Peyer's patch (tissue), 4 donors: ENCODE results near the gene RPL7A. TPM values are rescaled to one million over a fixed set of nuclear protein-coding genes. Genes with fewer than 3 reads are reported as not detected.

Source experiments
- DNase-seq, 3 donors: peaks; one replicate each; pipeline ENCODE4 v3.0.0-alpha.2; 2017 to 2019
- H3K27ac ChIP-seq, 4 donors: fragments of 200-600 bp; sonication (generic); one replicate each; pipeline ENCODE4 v1.5.1; 2016 to 2019
- H3K27me3 ChIP-seq, 2 donors: fragments of 200-600 bp; sonication (generic); one replicate each; pipeline ENCODE4 v1.5.1; 2019
- H3K36me3 ChIP-seq, 3 donors: fragments of 200-600 bp; sonication (generic); one replicate each; pipeline ENCODE4 v1.5.1; 2016 to 2019
- H3K4me1 ChIP-seq, 4 donors: fragments of 200-600 bp; sonication (generic); one replicate each; pipeline ENCODE4 v1.5.1; 2016 to 2019
- H3K4me3 ChIP-seq, 4 donors: fragments of 200-600 bp; sonication (generic); 1 replicate in 3 of 4; 2 replicates in 1 of 4; pipeline ENCODE4 v1.5.1; 2016 to 2019; ENCODE audit warnings: mild to moderate bottlenecking in 1 of 4
- H3K9me3 ChIP-seq, 4 donors: fragments of 200-600 bp; sonication (generic); one replicate each; pipeline ENCODE4 v1.5.1; 2016 to 2019; ENCODE audit warnings: mild to moderate bottlenecking in 1 of 4
- POLR2A ChIP-seq, 2 donors: fragments of 450-650 bp; IDR thresholded peaks; one replicate each; pipeline ENCODE4 v1.5.1; 2017; ENCODE audit warnings: antibody characterized with exemption in 2 of 2, mild to moderate bottlenecking in 2 of 2, moderate library complexity in 2 of 2
- small RNA-seq, 2 donors: library from RNA; depleted of rRNA; stranded (forward); fragments of <200 nt; gene quantifications; one replicate each; pipeline ENCODE3, GENCODE V24; 2016
- total RNA-seq, 4 donors: library from RNA; depleted of rRNA; stranded (reverse); fragments of >200 nt; gene quantifications; one replicate each; pipeline ENCODE4 v1.1.0, GENCODE V29; 2016
- TF ChIP-seq, protein P1 (sequence below), 6 experiments: fragments of 450-650 bp in 4 of 6; fragments of 200-600 bp in 2 of 6; sonication (generic) in 1 of 6; IDR thresholded peaks; one replicate each; pipeline ENCODE4 v1.5.1; 2017 to 2019; ENCODE audit warnings: antibody characterized with exemption in 6 of 6, mild to moderate bottlenecking in 3 of 6, moderate library complexity in 1 of 6

RPL7A gene
- total RNA-seq, 4 donors from 2014 or later: 708 to 1,565 (median 870) TPM

DNA sequence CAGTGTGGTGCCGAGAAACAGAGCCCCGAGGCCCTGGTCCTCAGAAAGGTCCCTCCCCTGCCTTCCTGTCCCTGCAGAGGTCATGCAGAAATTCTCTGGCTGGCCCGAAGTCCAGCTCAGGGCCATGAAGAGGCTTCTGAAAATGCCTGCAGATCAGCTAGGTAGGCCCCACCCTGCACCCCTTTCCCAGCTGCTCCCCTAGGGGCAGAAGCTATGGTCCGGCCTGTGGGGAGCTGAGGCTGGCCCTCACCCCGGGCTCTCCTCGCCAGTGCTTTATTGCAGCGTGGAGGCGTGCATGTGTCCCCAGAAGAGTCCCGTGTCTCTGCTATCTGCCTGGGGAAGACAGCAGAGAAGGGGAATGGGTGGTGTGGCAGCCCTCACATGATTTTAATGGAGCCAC, 49.9 kb downstream of the RPL7A start:
- no peak for DNase-seq
- H3K36me3 ChIP-seq: peaks cover 0 to 4% (median 0%) of the 10 kb centered on the region in 3 donors
- TF ChIP-seq, protein P1, sequence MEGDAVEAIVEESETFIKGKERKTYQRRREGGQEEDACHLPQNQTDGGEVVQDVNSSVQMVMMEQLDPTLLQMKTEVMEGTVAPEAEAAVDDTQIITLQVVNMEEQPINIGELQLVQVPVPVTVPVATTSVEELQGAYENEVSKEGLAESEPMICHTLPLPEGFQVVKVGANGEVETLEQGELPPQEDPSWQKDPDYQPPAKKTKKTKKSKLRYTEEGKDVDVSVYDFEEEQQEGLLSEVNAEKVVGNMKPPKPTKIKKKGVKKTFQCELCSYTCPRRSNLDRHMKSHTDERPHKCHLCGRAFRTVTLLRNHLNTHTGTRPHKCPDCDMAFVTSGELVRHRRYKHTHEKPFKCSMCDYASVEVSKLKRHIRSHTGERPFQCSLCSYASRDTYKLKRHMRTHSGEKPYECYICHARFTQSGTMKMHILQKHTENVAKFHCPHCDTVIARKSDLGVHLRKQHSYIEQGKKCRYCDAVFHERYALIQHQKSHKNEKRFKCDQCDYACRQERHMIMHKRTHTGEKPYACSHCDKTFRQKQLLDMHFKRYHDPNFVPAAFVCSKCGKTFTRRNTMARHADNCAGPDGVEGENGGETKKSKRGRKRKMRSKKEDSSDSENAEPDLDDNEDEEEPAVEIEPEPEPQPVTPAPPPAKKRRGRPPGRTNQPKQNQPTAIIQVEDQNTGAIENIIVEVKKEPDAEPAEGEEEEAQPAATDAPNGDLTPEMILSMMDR (IDR thresholded peaks at IDR 0.05): no peak
- no peak for TF ChIP-seq POLR2A (IDR thresholded peaks at IDR 0.05)

DNA sequence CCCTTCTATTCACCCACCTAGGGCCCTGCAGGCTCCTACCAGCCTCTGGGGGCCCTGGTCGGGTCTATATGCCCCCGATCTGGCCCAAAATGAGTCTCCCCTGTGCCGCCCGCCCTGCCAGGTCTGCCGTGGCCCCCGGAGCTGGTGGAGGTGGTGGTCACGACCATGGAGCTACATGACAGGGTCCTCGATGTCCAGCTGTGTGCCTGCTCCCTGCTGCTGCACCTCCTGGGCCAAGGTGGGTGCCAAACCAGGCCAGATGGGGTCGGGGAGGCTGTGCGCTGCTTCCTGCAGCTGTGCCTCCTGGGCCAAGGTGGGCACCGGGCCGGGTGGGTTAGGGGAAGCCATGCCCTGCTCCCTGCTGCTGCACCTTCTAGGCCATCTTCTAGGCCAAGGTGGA, 52.3 kb downstream of the RPL7A start:
- Histone ChIP-seq H3K27ac (no peak overlapping the region), H3K36me3 (peaks cover 0 to 14% (median 0%) of the 10 kb centered on the region in 3 donors), H3K4me3 (no peak overlapping the region), H3K27me3 (no peaks in the 10 kb centered on the region), H3K4me1 (no peaks in the 10 kb centered on the region), H3K9me3 (no peaks in the 10 kb centered on the region)
- TF ChIP-seq POLR2A (IDR thresholded peaks at IDR 0.05): no peak
- TF ChIP-seq, protein P1 (IDR thresholded peaks at IDR 0.05): no peak
- DNase-seq: no peak

More for the DNA sequence above, 49.9 kb downstream of the RPL7A start:
- no peaks in the 10 kb centered on the region for H3K9me3 ChIP-seq
- H3K4me1 ChIP-seq: no peaks in the 10 kb centered on the region
- no peaks in the 10 kb centered on the region for H3K27me3 ChIP-seq
- no peak overlapping the region for H3K27ac ChIP-seq
- H3K4me3 ChIP-seq: no peak overlapping the region

Small RNAs within 50 kb of the gene (small RNA-seq; reads per million reads assigned to genes)
- gene RF00019: 0 reads per million in 2 donors
- 0 reads per million in 2 donors for gene SNORD24
- 0 reads per million in 2 donors for gene SNORD36A
- gene SNORD36B: 0 reads per million in 2 donors
- 0 reads per million in 2 donors for gene SNORD36C

Other genes with a start within 250 kb of the RPL7A start
- 100 to 1,000 TPM in 2 of 4 donors, 10 to 100 TPM in 2; 53.1 to 237 (median 139) TPM for gene RALGDS, start 227.0 kb upstream of the RPL7A start, total RNA-seq
- 10 to 100 TPM in 3 of 4 donors, 1 to 10 TPM in 1; 7.0 to 49.5 (median 14.1) TPM for gene GBGT1, start 184.3 kb upstream of the RPL7A start, total RNA-seq
- not detected for gene OBP2B, start 139.0 kb upstream of the RPL7A start, total RNA-seq
- 100 to 1,000 TPM in 2 of 4 donors, 10 to 100 TPM in 2; 43.7 to 283 (median 148) TPM for gene ABO, start 73.0 kb upstream of the RPL7A start, total RNA-seq
- gene SURF6, start 12.0 kb upstream of the RPL7A start, total RNA-seq: 10 to 100 TPM; 16.1 to 41.2 (median 26.8) TPM
- 10 to 100 TPM; 23.5 to 42.1 (median 31.2) TPM for gene MED22, start 87 bp upstream of the RPL7A start, total RNA-seq
- gene SURF1, start 8.3 kb downstream of the RPL7A start, total RNA-seq: 10 to 100 TPM; 41.2 to 75.1 (median 53.4) TPM
- 10 to 100 TPM in 3 of 4 donors, 1 to 10 TPM in 1; 5.4 to 18.9 (median 15.3) TPM for gene SURF2, start 8.3 kb downstream of the RPL7A start, total RNA-seq
- 100 to 1,000 TPM in 3 of 4 donors, 10 to 100 TPM in 1; 56.9 to 281 (median 225) TPM for gene SURF4, start 27.8 kb downstream of the RPL7A start, total RNA-seq
- under 1 TPM in 1 of 4 donors, not detected in 3; 0.94 TPM for gene STKLD1, start 28.1 kb downstream of the RPL7A start, total RNA-seq
- 10 to 100 TPM; 15.6 to 37.1 (median 19.4) TPM for gene REXO4, start 69.8 kb downstream of the RPL7A start, total RNA-seq
- 10 to 100 TPM in 1 of 4 donors, 1 to 10 TPM in 3; 4.4 to 13.2 (median 5.7) TPM for gene ADAMTS13, start 74.1 kb downstream of the RPL7A start, total RNA-seq
- gene CACFD1, start 111.8 kb downstream of the RPL7A start, total RNA-seq: 10 to 100 TPM; 13.2 to 68.5 (median 54.4) TPM
- 10 to 100 TPM in 1 of 4 donors, 1 to 10 TPM in 2, under 1 TPM in 1; 0.95 to 10.7 (median 2.2) TPM for gene SLC2A6, start 130.9 kb downstream of the RPL7A start, total RNA-seq
- not detected for gene MYMK, start 176.7 kb downstream of the RPL7A start, total RNA-seq
- gene ADAMTSL2, start 186.5 kb downstream of the RPL7A start, total RNA-seq: 10 to 100 TPM in 1 of 4 donors, 1 to 10 TPM in 2, under 1 TPM in 1; 0.40 to 14.0 (median 1.8) TPM